ENCODE measurements around the gene PUSL1. TPM values are rescaled to one million over a fixed set of nuclear protein-coding genes. Genes with fewer than 3 reads are reported as not detected.

The PUSL1 gene
- total and polyA plus RNA-seq, 2 of the 13 experiments (the other 11 are each of a cell fraction or from before 2014, with no cell fraction given) = 8.3 to 22.2 TPM

GRCh38 chr1:1281533-1282321, 26.7 kb upstream of the PUSL1 start (continued):
- TF ChIP-seq ZBTB40 (IDR thresholded peaks at IDR 0.05) = no peak
- TF ChIP-seq ZBTB40 (CRISPR knock-in tag; IDR thresholded peaks at IDR 0.05) = peak; percentile 47; the same call in 1 of the 2 replicates
- TF ChIP-seq NR0B2 (CRISPR knock-in tag; IDR thresholded peaks at IDR 0.05) = no peak
- no peak for TF ChIP-seq GLI4 (CRISPR knock-in tag; IDR thresholded peaks at IDR 0.05; ENCODE audit: borderline replicate concordance)
- TF ChIP-seq CREB1 (IDR thresholded peaks at IDR 0.05) = peak; percentile 60
- peak; percentile 59 for TF ChIP-seq CREB1 (CRISPR knock-in tag; IDR thresholded peaks at IDR 0.05)
- TF ChIP-seq IRF9 (CRISPR knock-in tag; IDR thresholded peaks at IDR 0.05; ENCODE audit: borderline replicate concordance) = no peak
- TF ChIP-seq, protein P1, sequence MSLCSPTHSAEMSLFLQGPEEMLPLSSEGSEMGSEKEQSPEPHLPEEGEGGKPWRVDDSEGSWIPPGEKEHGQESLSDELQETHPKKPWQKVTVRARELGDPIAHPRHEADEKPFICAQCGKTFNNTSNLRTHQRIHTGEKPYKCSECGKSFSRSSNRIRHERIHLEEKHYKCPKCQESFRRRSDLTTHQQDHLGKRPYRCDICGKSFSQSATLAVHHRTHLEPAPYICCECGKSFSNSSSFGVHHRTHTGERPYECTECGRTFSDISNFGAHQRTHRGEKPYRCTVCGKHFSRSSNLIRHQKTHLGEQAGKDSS (CRISPR knock-in tag; IDR thresholded peaks at IDR 0.05; ENCODE audit: borderline replicate concordance, low read depth) = no peak
- no peak for TF ChIP-seq GATAD1 (CRISPR knock-in tag; IDR thresholded peaks at IDR 0.05)
- TF ChIP-seq ZNF7 (CRISPR knock-in tag; IDR thresholded peaks at IDR 0.05) = no peak
- TF ChIP-seq CREM (IDR thresholded peaks at IDR 0.05) = peak; percentile 27; the same call in 1 of the 2 replicates
- TF ChIP-seq CREM (CRISPR knock-in tag; IDR thresholded peaks at IDR 0.05) = no peak
- TF ChIP-seq ZNF17 (CRISPR knock-in tag; IDR thresholded peaks at IDR 0.05) = no peak
- peak; percentile 54; the same call in 1 of the 2 replicates for TF ChIP-seq ZC3H13 (CRISPR knock-in tag; IDR thresholded peaks at IDR 0.05)
- TF ChIP-seq PHF21A (CRISPR knock-in tag; IDR thresholded peaks at IDR 0.05) = peak; percentile 98
- TF ChIP-seq, protein P2, sequence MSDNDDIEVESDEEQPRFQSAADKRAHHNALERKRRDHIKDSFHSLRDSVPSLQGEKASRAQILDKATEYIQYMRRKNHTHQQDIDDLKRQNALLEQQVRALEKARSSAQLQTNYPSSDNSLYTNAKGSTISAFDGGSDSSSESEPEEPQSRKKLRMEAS (IDR thresholded peaks at IDR 0.05) = peak; percentile 29
- TF ChIP-seq ZBTB38 (CRISPR knock-in tag; IDR thresholded peaks at IDR 0.05) = no peak; the same call in 1 of the 2 replicates
- TF ChIP-seq MAFG (CRISPR knock-in tag; IDR thresholded peaks at IDR 0.05) = no peak

Measured in HepG2 (cell line).